Body of pancreas (tissue), 4 donors: Measurements from ENCODE around the gene CCL4L2. TPM values are rescaled to one million over a fixed set of nuclear protein-coding genes. Genes with fewer than 3 reads are reported as not detected.
"Not testable (repeated sequence)": the region's sequence is repeated elsewhere in the genome, so short reads cannot be mapped to it uniquely, and the experiment has no call there.

Experiments
- ATAC-seq: fragments of 150-250 bp; one replicate; pipeline ENCODE4 v1.9.1; 2016
- DNase-seq, 4 donors: peaks; one replicate each; pipeline ENCODE4 v3.0.0-alpha.2; 2019
- H3K27ac ChIP-seq, 4 donors: fragments of 200-600 bp; sonication (generic); 1 replicate in 3 of 4; 2 replicates in 1 of 4; pipeline versions ENCODE4 v1.5.1 to v1.6.1; 2016 to 2019; ENCODE audit warnings: mild to moderate bottlenecking in 1 of 4, mixed read lengths in 1 of 4, moderate library complexity in 1 of 4
- H3K27me3 ChIP-seq, 2 donors: fragments of 200-600 bp; sonication (generic); one replicate each; pipeline ENCODE4 v1.6.0; 2016; ENCODE audit warnings: mild to moderate bottlenecking in 1 of 2
- H3K36me3 ChIP-seq, 2 donors: fragments of 200-600 bp; sonication (generic); replicated peaks in 1 of 2; 2 replicates each; pipeline ENCODE4 v1.5.1; 2016; ENCODE audit warnings: low read depth in 2 of 2; ENCODE audit not compliant: insufficient read depth in 1 of 2
- H3K4me1 ChIP-seq: fragments of 200-600 bp; sonication (generic); one replicate; pipeline ENCODE4 v1.6.0; 2016
- H3K4me3 ChIP-seq, 2 donors: fragments of 200-600 bp; sonication (generic); 1 replicate in 1 of 2; 2 replicates in 1 of 2; pipeline ENCODE4 v1.5.1; 2016 to 2019
- H3K9me3 ChIP-seq, 3 donors: fragments of 200-600 bp; sonication (generic); 1 replicate in 2 of 3; 2 replicates in 1 of 3; pipeline ENCODE4 v1.5.1; 2016
- POLR2A ChIP-seq, 3 donors: fragments of 450-650 bp; IDR thresholded peaks; one replicate each; pipeline ENCODE4 v1.6.1; 2016; ENCODE audit warnings: antibody characterized with exemption in 3 of 3, mild to moderate bottlenecking in 2 of 3
- WGBS, 2 donors: methylation state at CpG; one replicate each; pipeline ENCODE4 v1.1.5; 2017; 5-methylcytosine and 5-hydroxymethylcytosine counted together
- intact Hi-C: fragments of 100-400 bp; cut with DNase I; formaldehyde crosslinking; loops from one replicate; pipeline ENCODE4 v1.15.1; 2023
- total RNA-seq, 2 donors: library from RNA; depleted of rRNA; stranded (reverse); fragments of >200 nt; gene quantifications; one replicate each; pipeline ENCODE4 v1.1.0, GENCODE V29; 2016
- TF ChIP-seq, protein P1 (sequence below), 7 experiments: fragments of 450-650 bp in 4 of 7; fragments of 200-600 bp in 3 of 7; sonication (generic) in 3 of 7; IDR thresholded peaks; one replicate each; pipeline ENCODE4 v1.5.1; 2016 to 2019; ENCODE audit warnings: antibody characterized with exemption in 7 of 7

The CCL4L2 gene
- total RNA-seq, 2 donors from 2014 or later: not detected

DNA sequence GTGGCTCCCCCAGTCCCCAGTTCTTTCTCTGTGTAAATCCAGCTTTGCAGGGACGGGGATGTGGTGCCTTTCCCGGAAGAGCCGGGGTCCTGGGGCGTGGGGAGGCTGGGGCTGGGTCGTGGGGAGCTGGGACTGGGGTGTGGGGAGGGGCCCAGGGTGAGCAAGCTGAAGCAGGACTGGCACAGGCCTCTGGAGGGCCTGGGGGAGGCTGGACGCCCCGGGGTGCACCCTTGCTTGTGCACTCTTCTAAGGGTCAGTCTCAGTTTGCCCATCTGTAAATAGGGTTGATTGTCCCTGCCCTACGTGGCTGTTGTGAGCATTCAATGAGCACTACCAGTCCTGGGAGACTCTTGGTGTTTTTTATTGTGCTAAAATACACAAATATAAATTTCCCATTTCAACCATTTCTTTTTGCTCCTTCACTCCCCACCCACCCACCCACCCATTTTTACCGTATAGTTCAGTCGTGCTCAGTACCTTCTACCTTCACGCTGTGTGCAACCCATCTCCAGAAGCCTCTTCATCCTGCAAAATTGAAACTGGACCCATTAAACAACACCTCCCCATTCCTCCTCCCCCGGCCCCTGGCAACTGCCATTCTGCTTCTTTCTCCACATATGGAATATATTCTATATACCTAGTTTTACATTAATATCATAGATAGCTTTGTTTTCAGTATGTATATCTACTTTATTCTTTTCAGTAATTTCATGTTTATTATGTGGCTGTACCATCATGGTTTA lies 26.7 kb upstream of the CCL4L2 start:
- Histone ChIP-seq H3K36me3 (no peaks in the 10 kb centered on the region), H3K27ac (peak overlapping the region in 1 of 4 donors; percentile 22), H3K27me3 (peaks cover 0 to 16% of the 10 kb centered on the region in 2 donors), H3K9me3 (no peaks in the 10 kb centered on the region), H3K4me3 (no peak overlapping the region), H3K4me1 (peaks cover 17% of the 10 kb centered on the region)
- no peak for ATAC-seq
- TF ChIP-seq, protein P1, sequence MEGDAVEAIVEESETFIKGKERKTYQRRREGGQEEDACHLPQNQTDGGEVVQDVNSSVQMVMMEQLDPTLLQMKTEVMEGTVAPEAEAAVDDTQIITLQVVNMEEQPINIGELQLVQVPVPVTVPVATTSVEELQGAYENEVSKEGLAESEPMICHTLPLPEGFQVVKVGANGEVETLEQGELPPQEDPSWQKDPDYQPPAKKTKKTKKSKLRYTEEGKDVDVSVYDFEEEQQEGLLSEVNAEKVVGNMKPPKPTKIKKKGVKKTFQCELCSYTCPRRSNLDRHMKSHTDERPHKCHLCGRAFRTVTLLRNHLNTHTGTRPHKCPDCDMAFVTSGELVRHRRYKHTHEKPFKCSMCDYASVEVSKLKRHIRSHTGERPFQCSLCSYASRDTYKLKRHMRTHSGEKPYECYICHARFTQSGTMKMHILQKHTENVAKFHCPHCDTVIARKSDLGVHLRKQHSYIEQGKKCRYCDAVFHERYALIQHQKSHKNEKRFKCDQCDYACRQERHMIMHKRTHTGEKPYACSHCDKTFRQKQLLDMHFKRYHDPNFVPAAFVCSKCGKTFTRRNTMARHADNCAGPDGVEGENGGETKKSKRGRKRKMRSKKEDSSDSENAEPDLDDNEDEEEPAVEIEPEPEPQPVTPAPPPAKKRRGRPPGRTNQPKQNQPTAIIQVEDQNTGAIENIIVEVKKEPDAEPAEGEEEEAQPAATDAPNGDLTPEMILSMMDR (IDR thresholded peaks at IDR 0.05): no peak
- TF ChIP-seq POLR2A (IDR thresholded peaks at IDR 0.05): no peak
- intact Hi-C loops: no loop called here
- DNase-seq: no peak
- WGBS, 2 donors: 82 to 87% methylated on average over 12 of the region's 12 CpGs

DNA sequence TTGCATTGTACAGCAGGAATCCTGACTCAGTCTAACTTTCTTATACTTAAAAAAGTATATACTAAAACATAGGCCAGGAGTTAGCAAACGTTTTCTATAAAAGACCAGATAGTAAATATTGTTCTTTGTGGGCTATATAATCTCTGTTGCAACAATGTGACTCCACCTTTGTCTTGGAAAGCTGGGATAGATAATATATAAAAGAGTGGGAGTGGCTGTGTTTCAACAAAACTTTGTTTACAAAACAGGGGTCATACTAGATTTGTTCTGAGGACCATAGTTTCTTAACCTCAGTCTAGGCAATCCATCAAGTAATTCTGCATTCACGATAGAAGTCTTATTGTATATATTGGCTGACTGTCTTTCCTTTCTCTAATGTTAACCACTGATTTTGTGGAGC lies 25.4 kb upstream of the CCL4L2 start:
- 31 to 47% methylated on average over 2 of the region's 2 CpGs for WGBS, 2 donors
- Histone ChIP-seq H3K4me3 (no peak overlapping the region), H3K36me3 (no peaks in the 10 kb centered on the region), H3K4me1 (peaks cover 17% of the 10 kb centered on the region), H3K9me3 (no peaks in the 10 kb centered on the region), H3K27me3 (peaks cover 0 to 16% of the 10 kb centered on the region in 2 donors), H3K27ac (no peak overlapping the region)
- DNase-seq (no peak), ATAC-seq (no peak)
- intact Hi-C loops: no loop called here
- TF ChIP-seq POLR2A (IDR thresholded peaks at IDR 0.05): no peak
- TF ChIP-seq, protein P1 (IDR thresholded peaks at IDR 0.05): no peak

DNA sequence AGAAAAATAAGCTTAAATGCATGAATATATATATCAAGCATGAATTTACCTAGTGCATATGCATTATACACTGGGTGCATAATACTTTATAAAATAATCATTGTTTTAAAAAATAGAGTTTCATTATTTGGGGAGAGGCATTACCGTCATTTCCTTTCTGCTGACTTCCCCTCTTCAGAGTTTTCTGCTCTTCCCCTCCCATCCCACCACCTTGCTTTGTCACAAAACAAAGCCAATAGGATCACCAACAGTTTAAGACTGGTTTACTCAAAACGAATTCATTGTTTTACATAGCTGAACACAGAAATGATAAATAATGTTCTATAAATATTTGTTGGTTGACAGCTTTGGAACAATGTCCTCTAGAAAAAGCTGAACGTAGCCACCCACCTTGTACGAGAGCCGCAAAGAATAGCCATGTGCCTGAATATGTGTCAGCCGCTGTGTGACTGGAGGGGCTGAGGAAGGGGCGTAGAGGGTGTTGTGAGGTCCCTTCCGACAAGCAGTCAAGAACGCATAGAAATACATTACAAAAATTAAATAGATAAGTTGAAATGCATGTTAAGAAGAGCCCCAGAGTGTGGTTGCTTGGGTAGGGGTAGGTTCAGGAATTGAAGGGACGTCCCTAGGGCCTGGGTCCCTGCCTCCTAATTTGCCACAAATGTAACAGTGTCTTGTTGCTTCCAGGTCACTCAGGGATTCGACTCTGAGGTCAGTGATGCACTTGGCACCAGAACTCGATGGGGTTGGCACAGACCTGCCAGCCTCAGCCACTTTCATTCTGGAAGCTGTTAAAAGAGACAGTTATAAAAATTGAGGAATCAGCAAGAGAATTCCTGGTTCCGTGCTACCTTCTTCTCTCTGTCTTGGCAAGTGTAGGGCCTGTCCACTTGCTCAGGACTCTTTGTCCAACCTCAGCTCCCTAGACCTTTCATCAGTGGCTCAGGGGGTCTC lies 23.8 kb upstream of the CCL4L2 start:
- 73 to 74% methylated on average over 13 of the region's 13 CpGs for WGBS, 2 donors
- H3K36me3 ChIP-seq, intact Hi-C loops, DNase-seq, H3K9me3 ChIP-seq, H3K4me3 ChIP-seq, H3K27ac ChIP-seq, ATAC-seq: not testable (repeated sequence)
- H3K27me3 ChIP-seq: peaks cover 0 to 16% of the 10 kb centered on the region in 2 donors
- H3K4me1 ChIP-seq: peaks cover 17% of the 10 kb centered on the region

DNA sequence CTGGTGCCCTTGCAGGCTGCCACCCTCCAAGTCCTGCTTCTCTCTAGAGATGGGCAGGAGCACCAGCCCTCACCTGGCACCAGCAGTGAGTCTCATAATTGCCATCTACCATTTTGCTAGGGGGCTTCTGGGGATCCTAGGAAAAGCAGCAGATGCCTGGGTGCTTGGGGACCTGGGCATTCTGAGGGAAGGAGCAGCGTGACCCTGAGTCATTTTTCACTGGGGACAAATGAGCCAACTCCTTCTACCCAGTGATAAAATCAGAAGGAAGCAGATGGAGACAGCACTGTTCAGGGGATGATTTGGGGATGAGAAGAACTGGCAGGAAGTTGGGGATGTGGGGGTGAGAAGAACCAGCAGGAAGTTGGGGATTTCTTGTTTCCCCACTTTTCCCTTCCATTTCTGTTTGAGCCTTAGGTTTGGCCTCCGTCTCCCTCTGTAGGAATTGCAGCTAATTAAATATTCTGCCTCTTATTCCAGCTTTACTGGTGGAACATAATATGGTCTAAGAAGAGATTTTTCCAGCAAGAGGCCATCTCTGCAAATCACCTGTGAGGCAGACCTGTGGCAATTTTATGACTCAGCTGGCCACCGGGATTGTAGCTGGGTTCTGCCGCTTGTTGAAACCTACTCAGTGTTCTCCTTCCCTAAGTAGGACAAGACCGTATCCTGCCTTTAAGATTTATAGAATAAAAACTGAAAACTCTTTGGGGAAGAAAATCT lies 22.8 kb upstream of the CCL4L2 start:
- H3K9me3 ChIP-seq, H3K36me3 ChIP-seq, DNase-seq, intact Hi-C loops, H3K4me1 ChIP-seq, H3K4me3 ChIP-seq, ATAC-seq: not testable (repeated sequence)
- Histone ChIP-seq H3K27ac (peak overlapping the region in 1 of 4 donors; percentile 47), H3K27me3 (peaks cover 0 to 10% of the 10 kb centered on the region in 2 donors)
- WGBS, 2 donors: 62 to 69% methylated on average over 5 of the region's 5 CpGs

DNA sequence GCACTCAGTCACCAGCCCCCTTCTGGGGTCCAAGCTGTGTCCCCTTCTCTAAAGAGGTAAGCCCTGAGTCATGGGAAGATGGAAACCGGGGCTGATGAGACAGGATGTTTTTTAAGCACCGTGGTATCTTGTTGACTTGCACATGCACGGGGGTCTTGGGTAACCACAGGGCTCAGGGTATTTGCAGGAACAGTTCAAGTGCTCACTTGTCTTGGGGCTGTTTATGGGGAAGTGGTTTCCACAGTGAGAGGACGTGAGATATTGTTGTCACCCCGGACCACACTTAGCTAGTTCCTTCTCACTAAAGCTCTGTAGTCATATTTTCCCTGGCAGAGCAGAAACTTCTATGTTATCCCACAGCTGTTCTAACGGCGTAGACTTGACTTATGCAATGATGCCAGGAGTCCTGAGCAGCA lies 22.0 kb upstream of the CCL4L2 start:
- Histone ChIP-seq H3K4me1 (no peaks in the 10 kb centered on the region), H3K9me3 (no peaks in the 10 kb centered on the region), H3K27ac (peak overlapping the region in 1 of 4 donors; percentile 47), H3K4me3 (no peak overlapping the region), H3K36me3 (no peaks in the 10 kb centered on the region), H3K27me3 (peaks cover 0 to 2% of the 10 kb centered on the region in 2 donors)
- ATAC-seq (peak; percentile 47), DNase-seq (peak in 3 of 4 donors; percentile 24 to 77 (median 49))
- no peak for TF ChIP-seq POLR2A (IDR thresholded peaks at IDR 0.05)
- TF ChIP-seq, protein P1 (IDR thresholded peaks at IDR 0.05): no peak
- intact Hi-C loops: no loop called here
- 43 to 74% methylated on average over 4 to 6 of the region's 7 CpGs for WGBS, 2 donors

DNA sequence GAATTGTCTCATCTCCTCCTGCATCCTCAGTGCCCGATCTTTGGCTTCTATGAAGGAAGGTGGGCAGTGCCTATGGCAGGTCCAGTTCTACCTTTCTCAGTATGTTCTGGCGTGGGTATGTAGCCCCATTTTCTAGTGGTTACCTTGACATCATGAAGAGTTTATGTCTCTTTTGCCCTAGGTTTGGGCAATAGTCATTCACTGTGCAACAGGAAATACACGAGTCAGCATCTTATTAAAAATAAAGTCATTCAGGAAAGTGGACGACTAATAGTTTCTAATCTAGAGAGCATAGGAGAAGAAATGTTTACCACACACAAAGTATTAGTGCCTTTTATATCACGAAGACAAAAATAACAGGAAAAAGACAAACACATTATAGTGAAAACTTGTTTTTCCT lies 20.9 kb upstream of the CCL4L2 start:
- DNase-seq, H3K27me3 ChIP-seq, H3K4me3 ChIP-seq, H3K27ac ChIP-seq, H3K9me3 ChIP-seq, H3K4me1 ChIP-seq, H3K36me3 ChIP-seq, ATAC-seq, intact Hi-C loops: not testable (repeated sequence)
- 50 to 65% methylated on average over 5 of the region's 5 CpGs for WGBS, 2 donors

DNA sequence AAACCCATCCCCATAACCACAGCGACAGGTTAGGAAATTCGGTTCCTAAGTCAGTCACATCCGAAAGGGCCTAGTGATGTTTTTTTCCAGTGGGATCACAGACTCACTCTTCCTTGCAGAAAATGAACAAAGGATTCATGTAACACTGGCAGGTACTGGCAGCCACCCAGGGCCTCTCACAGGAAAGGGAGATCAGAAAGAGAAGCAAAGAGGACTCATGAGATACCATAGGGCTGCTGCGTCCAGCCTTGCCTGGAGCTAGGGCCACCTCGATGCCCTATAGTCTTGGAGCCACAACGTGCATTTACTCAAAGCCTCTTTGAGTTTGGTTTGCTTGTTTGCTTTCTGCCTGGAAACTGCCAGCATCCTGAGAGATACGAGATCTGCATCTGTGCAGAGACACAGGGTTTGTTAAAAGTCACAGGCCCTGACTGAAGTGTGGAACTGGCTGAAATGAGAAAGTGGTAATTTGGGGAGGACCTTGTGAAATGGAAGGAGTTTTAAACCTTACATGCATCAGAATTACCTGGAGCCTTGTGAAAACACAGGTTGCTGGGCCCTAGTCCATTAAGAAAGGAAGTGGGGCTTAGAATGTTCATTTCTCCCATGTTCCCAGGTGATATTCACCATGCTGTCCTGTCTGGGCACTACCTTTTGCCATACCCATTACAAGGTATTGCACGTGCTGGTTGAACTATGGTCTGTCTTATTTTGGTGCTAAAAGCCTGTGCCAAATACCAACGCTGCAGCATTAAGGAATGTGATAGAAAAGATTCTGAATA lies 20.1 kb upstream of the CCL4L2 start:
- H3K9me3 ChIP-seq, ATAC-seq, H3K27me3 ChIP-seq, H3K4me1 ChIP-seq, H3K27ac ChIP-seq, intact Hi-C loops, DNase-seq, H3K36me3 ChIP-seq, H3K4me3 ChIP-seq: not testable (repeated sequence)
- WGBS, 2 donors: 69 to 70% methylated on average over 9 of the region's 9 CpGs
